GM12878 (cell line): ENCODE results near the gene YPEL2. TPM values are rescaled to one million over a fixed set of nuclear protein-coding genes. Genes with fewer than 3 reads are reported as not detected.

Experiments
- ATAC-seq: fragments of 200-7000 bp; cut with Tn5 transposase; 3 replicates; pipeline ENCODE4 v1.9.1; 2020; ENCODE audit warnings: mild to moderate bottlenecking, moderate library complexity
- BruUV-seq: library from RNA; stranded (reverse); fragments of 400-500 nt; replicated peaks from 2 replicates; lab custom pipeline; 2021; lab: Mats Ljungman, UMichigan
- CTCF ChIA-PET: fragments of 300-600 bp; sonication (Branson Sonifier 250); formaldehyde crosslinking; extraction: SDS; loops from one replicate; lab custom pipeline; 2021; ENCODE audit warnings: inconsistent platforms; lab: Yijun Ruan, JAX
- POLR2A ChIA-PET: fragments of 350-600 bp; formaldehyde crosslinking; extraction: SDS; loops from one replicate; lab custom pipeline; 2021; ENCODE audit warnings: inconsistent platforms; lab: Charles Lee
- RAD21 ChIA-PET: fragments of 300-600 bp; sonication (Branson Sonifier 250); formaldehyde crosslinking; loops from one replicate; lab custom pipeline; 2023; ENCODE audit warnings: antibody characterized with exemption; ENCODE audit not compliant: unreplicated experiment; lab: Charles Lee
- SMC1A ChIA-PET: fragments of 300-600 bp; sonication (Branson Sonifier 250); formaldehyde crosslinking; loops from one replicate; lab custom pipeline; 2023; ENCODE audit not compliant: unreplicated experiment, uncharacterized antibody; lab: Charles Lee
- DNase-seq: peaks from one replicate; pipeline ENCODE4 v3.0.0-alpha.2; 2011; ENCODE audit warnings: low read depth, low spot score
- FAIRE-seq: peaks from 3 replicates; lab custom pipeline; 2011; peaks lifted over from hg19 to GRCh38; lab: Jason Lieb, UNC
- H2AFZ ChIP-seq: 2 replicates; pipeline ENCODE4 v1.6.0; 2011; ENCODE audit warnings: low read depth, low read length, control low read depth; ENCODE audit not compliant: control insufficient read depth
- H3K27ac ChIP-seq: 2 replicates; pipeline ENCODE4 v1.5.1; 2011; ENCODE audit warnings: control low read depth; ENCODE audit not compliant: control insufficient read depth, insufficient read depth
- H3K27me3 ChIP-seq, 2 experiments: replicated peaks in 1 of 2; 2 replicates each; pipeline versions ENCODE4 v1.6.0 to v1.6.1; 2011; ENCODE audit warnings: low read length in 1 of 2; ENCODE audit not compliant: control insufficient read depth in 2 of 2, insufficient read depth in 2 of 2
- H3K36me3 ChIP-seq, 2 experiments: 2 replicates each; pipeline ENCODE4 v1.5.1; 2011; ENCODE audit warnings: low read length in 1 of 2; ENCODE audit not compliant: control insufficient read depth in 2 of 2, insufficient read depth in 2 of 2
- H3K4me1 ChIP-seq: 2 replicates; pipeline ENCODE4 v1.6.1; 2011; ENCODE audit warnings: mild to moderate bottlenecking, low read length, moderate library complexity, mixed read lengths; ENCODE audit not compliant: control insufficient read depth, insufficient read depth
- H3K4me2 ChIP-seq: 2 replicates; pipeline ENCODE4 v1.6.0; 2011; ENCODE audit warnings: control low read depth; ENCODE audit not compliant: control insufficient read depth, insufficient read depth
- H3K4me3 ChIP-seq: fragments of 200-600 bp; sonication (generic); 2 replicates; pipeline ENCODE4 v1.5.1; 2016
- H3K79me2 ChIP-seq: 2 replicates; pipeline ENCODE4 v1.6.0; 2011; ENCODE audit warnings: low read length; ENCODE audit not compliant: control insufficient read depth, insufficient read depth
- H3K9ac ChIP-seq: 2 replicates; pipeline ENCODE4 v1.8.0; 2011; ENCODE audit warnings: low read length, control low read depth, mixed read lengths; ENCODE audit not compliant: control insufficient read depth, insufficient read depth
- H3K9me3 ChIP-seq: replicated peaks from 3 replicates; pipeline ENCODE4 v1.5.1; 2011; ENCODE audit warnings: mild to moderate bottlenecking, low read length; ENCODE audit not compliant: control insufficient read depth, insufficient read depth
- H4K20me1 ChIP-seq: 2 replicates; pipeline ENCODE4 v1.6.0; 2011; ENCODE audit not compliant: control insufficient read depth, insufficient read depth
- IKZF2 ChIP-seq, 2 experiments: fragments of 450-650 bp; IDR thresholded peaks; 2 replicates each; pipeline ENCODE4 v1.6.1; 2017; ENCODE audit warnings: mild to moderate bottlenecking in 2 of 2, moderate library complexity in 2 of 2
- MYC ChIP-seq: IDR thresholded peaks from 2 replicates; pipeline ENCODE4 v1.6.1; 2011; ENCODE audit warnings: mild to moderate bottlenecking, low read length, moderate library complexity, inconsistent platforms; ENCODE audit not compliant: insufficient read depth, insufficient replicate concordance, insufficient read length, severe bottlenecking
- NFIC ChIP-seq: IDR thresholded peaks from 2 replicates; pipeline ENCODE4 v1.6.1; 2012; ENCODE audit warnings: low read depth, mild to moderate bottlenecking, inconsistent platforms, low read length, moderate library complexity
- RCOR1 ChIP-seq: conservative IDR thresholded peaks from 2 replicates; pipeline ENCODE4 v1.6.1; 2012; ENCODE audit warnings: low read depth, low read length, improper control_type of control experiment
- STAT1 ChIP-seq: fragments of 450-650 bp; conservative IDR thresholded peaks from 2 replicates; pipeline ENCODE4 v1.6.1; 2014; ENCODE audit warnings: antibody characterized with exemption, mild to moderate bottlenecking
- ZNF274 ChIP-seq: IDR thresholded peaks from one replicate; pipeline ENCODE4 v1.8.0; 2011; ENCODE audit not compliant: insufficient read length, insufficient read depth
- ZNF622 ChIP-seq: fragments of 450-650 bp; IDR thresholded peaks from 2 replicates; pipeline ENCODE4 v1.6.1; 2017; ENCODE audit warnings: mild to moderate bottlenecking, inconsistent platforms
- WGBS: methylation state at CpG from one replicate; pipeline ENCODE4 v1.1.6; 2016; ENCODE audit warnings: low lambda C conversion rate; ENCODE audit not compliant: insufficient replicate concordance, insufficient coverage; ENCODE audit errors: missing lambda C conversion rate; 5-methylcytosine and 5-hydroxymethylcytosine counted together
- in situ Hi-C: fragments of 300-500 bp; cut with MboI; formaldehyde crosslinking; loops from 9 replicates; pipeline ENCODE4 v1.14.3; 2018; ENCODE audit warnings: mixed read lengths
- intact Hi-C: fragments of 100-400 bp; cut with micrococcal nuclease; formaldehyde crosslinking; loops from one replicate; pipeline ENCODE4 v1.14.2; 2022; ENCODE audit not compliant: unreplicated experiment
- polyA plus RNA-seq, 11 experiments: library from polyadenylated mRNA; depleted of rRNA in 4 of 11; unstranded in 6 of 11; stranded (reverse) in 5 of 11; fragments of >200 nt; fragmentation: Nextera tagmentation in 4 of 11; fragmentation: Illumina TruSeq in 1 of 11; extraction: Ambion mirVana in 4 of 11; extraction: Trizol in 1 of 11; gene quantifications; 1 replicate in 1 of 11; 2 replicates in 10 of 11; pipeline versions ENCODE4 v1.2.1 to v1.2.3, GENCODE V29; 2011 to 2016; ENCODE audit warnings: inconsistent platforms in 2 of 11, missing spikeins in 2 of 11, low read depth in 1 of 11
- total RNA-seq, 4 experiments: library from RNA; depleted of rRNA in 3 of 4; stranded (reverse); fragments of >200 nt in 3 of 4; fragmentation: Illumina TruSeq in 1 of 4; extraction: Trizol in 1 of 4; gene quantifications; 2 replicates each; pipeline versions ENCODE4 v1.2.1 to v1.2.3, GENCODE V29; 2013 to 2021
- TF ChIP-seq, protein P1 (sequence below): IDR thresholded peaks from 2 replicates; pipeline ENCODE4 v1.6.1; 2011; ENCODE audit warnings: low read depth, mild to moderate bottlenecking, low read length, moderate library complexity, borderline replicate concordance; ENCODE audit errors: extremely low read depth

YPEL2 gene
- total and polyA plus RNA-seq, 10 of the 15 experiments (the other 5 are each of a cell fraction or from before 2014, with no cell fraction given) = 0.11 to 8.1 (median 0.48) TPM

DNA sequence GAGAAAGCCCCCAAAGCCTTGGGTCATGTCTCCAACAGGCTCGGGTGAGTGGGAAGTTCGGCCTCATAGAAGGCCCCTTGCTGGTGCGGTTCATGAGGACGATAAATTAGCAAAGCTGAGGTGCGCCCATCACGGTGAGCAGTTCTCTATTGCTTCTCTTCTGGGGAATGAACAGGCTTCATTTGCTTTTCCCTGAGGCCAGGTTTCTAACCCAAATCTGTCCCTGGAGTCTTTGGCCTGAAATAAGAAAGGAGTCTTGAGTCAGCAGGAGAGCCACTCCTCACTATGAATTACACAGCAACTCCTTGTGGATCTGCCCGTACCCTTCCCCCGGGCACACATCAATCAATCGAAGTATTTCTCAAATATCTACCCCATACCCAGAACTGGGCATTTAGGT, 94.6 kb downstream of the YPEL2 start:
- Histone ChIP-seq H3K4me3 (no peak overlapping the region), H3K9me3 (no peaks in the 10 kb centered on the region), H3K4me2 (no peak overlapping the region; the same call in 1 of the 2 replicates), H4K20me1 (no peaks in the 10 kb centered on the region), H3K27me3 (no peaks in the 10 kb centered on the region), H3K79me2 (no peaks in the 10 kb centered on the region), H2AFZ (no peak overlapping the region), H3K36me3 (no peaks in the 10 kb centered on the region), H3K27ac (no peak overlapping the region), H3K4me1 (peaks cover 14% of the 10 kb centered on the region), H3K9ac (no peak overlapping the region)
- ChIA-PET RAD21 (interaction anchor here (1.0 to 5.7 kb wide), 6 partner anchors 13 to 206 kb away, joined by 3 to 51 read pairs (median 7); no protein-coding TSS in a partner anchor), POLR2A (interaction anchor here (1.5 to 2.1 kb wide), 2 partner anchors 51 to 96 kb away, joined by 4 to 7 read pairs; no protein-coding TSS in a partner anchor), SMC1A (interaction anchor here (1.0 to 11.6 kb wide), 8 partner anchors 13 to 114 kb away, joined by 3 to 104 read pairs (median 7); no protein-coding TSS in a partner anchor), CTCF (interaction anchor here (2.0 to 11.0 kb wide), 6 partner anchors 15 to 114 kb away, joined by 5 to 125 read pairs (median 20); no protein-coding TSS in a partner anchor)
- DNase-seq = no peak
- in situ Hi-C loops = no loop called here
- BruUV-seq = no TSS peak
- intact Hi-C loops = no loop called here
- 71% methylated on average over 9 of the region's 9 CpGs for WGBS
- FAIRE-seq = no peak
- TF ChIP-seq ZNF274 (no peak), NFIC (no peak), MYC (no peak), ZNF622 (no peak), RCOR1 (no peak), STAT1 (no peak), IKZF2 (IDR thresholded peaks at IDR 0.05) (no peak)
- TF ChIP-seq, protein P1, sequence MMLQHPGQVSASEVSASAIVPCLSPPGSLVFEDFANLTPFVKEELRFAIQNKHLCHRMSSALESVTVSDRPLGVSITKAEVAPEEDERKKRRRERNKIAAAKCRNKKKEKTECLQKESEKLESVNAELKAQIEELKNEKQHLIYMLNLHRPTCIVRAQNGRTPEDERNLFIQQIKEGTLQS = no peak
- no peak for ATAC-seq
